Right lobe of liver (tissue), 6 donors: ENCODE data around the gene PCIF1. TPM values are rescaled to one million over a fixed set of nuclear protein-coding genes. Genes with fewer than 3 reads are reported as not detected.
"Not testable (repeated sequence)": the region's sequence is repeated elsewhere in the genome, so short reads cannot be mapped to it uniquely, and the experiment has no call there.

ENCODE experiments used
- ATAC-seq, 4 donors: fragments of 200-7000 bp; cut with Tn5 transposase; one replicate each; pipeline ENCODE4 v1.9.1; 2020; ENCODE audit warnings: mild to moderate bottlenecking in 4 of 4, moderate library complexity in 4 of 4
- DNase-seq, 3 donors: peaks; one replicate each; pipeline ENCODE4 v3.0.0-alpha.2; 2020
- H3K27ac ChIP-seq, 3 donors: fragments of 200-600 bp; one replicate each; pipeline ENCODE4 v1.8.0; 2022
- H3K27me3 ChIP-seq, 2 donors: fragments of 200-600 bp; one replicate each; pipeline ENCODE4 v1.8.0; 2022
- H3K36me3 ChIP-seq, 4 donors: fragments of 200-600 bp; sonication (generic) in 1 of 4; one replicate each; pipeline versions ENCODE4 v1.5.1 to v1.8.0; 2017 to 2022; ENCODE audit warnings: control low read depth in 1 of 4
- H3K4me1 ChIP-seq, 4 donors: fragments of 200-600 bp; sonication (generic) in 1 of 4; one replicate each; pipeline versions ENCODE4 v1.5.1 to v1.8.0; 2017 to 2022; ENCODE audit warnings: control low read depth in 1 of 4
- H3K4me3 ChIP-seq, 3 donors: fragments of 200-600 bp; one replicate each; pipeline ENCODE4 v1.8.0; 2022
- H3K9me3 ChIP-seq, 4 donors: fragments of 200-600 bp; sonication (generic) in 1 of 4; one replicate each; pipeline versions ENCODE4 v1.5.1 to v1.8.0; 2017 to 2022; ENCODE audit warnings: control low read depth in 1 of 4
- CTCF ChIP-seq, 4 donors: fragments of 200-600 bp in 3 of 4; fragments of 450-650 bp in 1 of 4; IDR thresholded peaks; one replicate each; pipeline versions ENCODE4 v1.5.1 to v1.8.0; 2016 to 2022; ENCODE audit warnings: antibody characterized with exemption in 4 of 4, mild to moderate bottlenecking in 2 of 4
- POLR2A ChIP-seq: fragments of 450-650 bp; IDR thresholded peaks from one replicate; pipeline ENCODE4 v1.6.1; 2017; ENCODE audit warnings: antibody characterized with exemption, mild to moderate bottlenecking
- WGBS: methylation state at CpG from one replicate; pipeline ENCODE4 v1.1.6; 2018; ENCODE audit warnings: low coverage, low lambda C conversion rate; ENCODE audit not compliant: insufficient coverage; ENCODE audit errors: missing lambda C conversion rate; 5-methylcytosine and 5-hydroxymethylcytosine counted together
- intact Hi-C, 2 donors: fragments of 100-400 bp; cut with DNase I; formaldehyde crosslinking; loops; one replicate each; pipeline versions ENCODE4 v1.11.2 to v1.14.1; 2022
- total RNA-seq, 6 experiments: library from RNA; depleted of rRNA in 2 of 6; stranded (reverse); fragments of >200 nt in 2 of 6; fragmentation: NEBNext Ultra II Directional in 3 of 6; extraction: Animal tissue kit (Norgen Biotek cat#: 25700) in 3 of 6; gene quantifications; one replicate each; pipeline versions ENCODE4 v1.1.0 to v1.2.4, GENCODE V29; 2016 to 2023
- donor health status: DM: no; HTN: yes; CAD: no.
- donor health status: DM: no; HTN: no; CAD: no.
- donor health status: DM: no; HTN: no; CAD: no.
- donor health status: DM: no; HTN: yes; CAD: no.
- donor health status: DM: no; HTN: yes; CAD: no.

PCIF1 gene
- total RNA-seq, 6 experiments from 2014 or later, result 7.8 to 12.1 (median 9.5) TPM

- Histone ChIP-seq H3K4me3 (no peak overlapping the region), H3K36me3 (no peaks in the 10 kb centered on the region), H3K9me3 (no peaks in the 10 kb centered on the region), H3K4me1 (peaks cover 0 to 19% (median 7%) of the 10 kb centered on the region in 4 donors), H3K27me3 (no peaks in the 10 kb centered on the region), H3K27ac (no peak overlapping the region)
- TF ChIP-seq POLR2A (no peak), CTCF (IDR thresholded peaks at IDR 0.05) (no peak)
- DNase-seq (no peak), ATAC-seq (peak; percentile 39 to 68 (median 64))
- 23% methylated on average over 9 of the region's 14 CpGs for WGBS
- intact Hi-C loops, result no loop called here
These were observed 7.2 kb upstream of the PCIF1 start for GRCh38 chr20:45927071-45927878.

GRCh38 chr20:45931680-45932079, 2.8 kb upstream of the PCIF1 start:
- H3K36me3 ChIP-seq, H3K27ac ChIP-seq, H3K4me3 ChIP-seq, H3K9me3 ChIP-seq, DNase-seq, ATAC-seq, H3K27me3 ChIP-seq, intact Hi-C loops: not testable (repeated sequence)
- WGBS, result 71% methylated on average over 12 of the region's 17 CpGs
- peaks cover 0 to 25% (median 9%) of the 10 kb centered on the region in 4 donors for H3K4me1 ChIP-seq

- Histone ChIP-seq H3K27me3 (no peaks in the 10 kb centered on the region), H3K36me3 (peaks cover 0 to 11% (median 0%) of the 10 kb centered on the region in 4 donors), H3K27ac (peak overlapping the region; percentile 96 to 100 (median 100)), H3K9me3 (no peaks in the 10 kb centered on the region), H3K4me1 (peaks cover 0 to 19% (median 9%) of the 10 kb centered on the region in 4 donors), H3K4me3 (peak overlapping the region; percentile 89 to 100 (median 100))
- ATAC-seq (peak; percentile 41 to 55 (median 54)), DNase-seq (peak; percentile 73 to 80 (median 74))
- intact Hi-C loops, result no loop called here
- 2% methylated on average over 9 of the region's 22 CpGs for WGBS
- TF ChIP-seq POLR2A, result peak; percentile 35
- TF ChIP-seq CTCF (IDR thresholded peaks at IDR 0.05), result peak; percentile 33 to 45 (median 36)
These were observed 1.0 kb upstream of the PCIF1 start for GRCh38 chr20:45933266-45934045.

GRCh38 chr20:45934046-45934585, 367 bp upstream of the PCIF1 start:
- DNase-seq (peak; percentile 71 to 79 (median 76)), ATAC-seq (peak; percentile 13 to 39 (median 18))
- Histone ChIP-seq H3K36me3 (peaks cover 0 to 16% (median 0%) of the 10 kb centered on the region in 4 donors), H3K27ac (peak overlapping the region; percentile 96 to 100 (median 100)), H3K27me3 (no peaks in the 10 kb centered on the region), H3K4me1 (peaks cover 0 to 19% (median 9%) of the 10 kb centered on the region in 4 donors), H3K9me3 (no peaks in the 10 kb centered on the region), H3K4me3 (peak overlapping the region; percentile 89 to 100 (median 100))
- 0% methylated on average over 22 of the region's 34 CpGs for WGBS
- TF ChIP-seq POLR2A (no peak), CTCF (IDR thresholded peaks at IDR 0.05) (no peak)
- intact Hi-C loops, result no loop called here
